Stimulated activated CD4-positive, alpha-beta T cell treated with anti-CD3 and anti-CD28 coated beads, Interleukin-1b, Interleukin-23, amount 100 ng/mL, for 1 hour (primary cell): ENCODE results near the gene NAA30.

Experiments used
- DNase-seq, 2 donors: peaks; one replicate each; pipeline ENCODE4 v3.0.0-alpha.2; 2020; ENCODE audit warnings: low read depth in 2 of 2

NAA30 gene

DNA sequence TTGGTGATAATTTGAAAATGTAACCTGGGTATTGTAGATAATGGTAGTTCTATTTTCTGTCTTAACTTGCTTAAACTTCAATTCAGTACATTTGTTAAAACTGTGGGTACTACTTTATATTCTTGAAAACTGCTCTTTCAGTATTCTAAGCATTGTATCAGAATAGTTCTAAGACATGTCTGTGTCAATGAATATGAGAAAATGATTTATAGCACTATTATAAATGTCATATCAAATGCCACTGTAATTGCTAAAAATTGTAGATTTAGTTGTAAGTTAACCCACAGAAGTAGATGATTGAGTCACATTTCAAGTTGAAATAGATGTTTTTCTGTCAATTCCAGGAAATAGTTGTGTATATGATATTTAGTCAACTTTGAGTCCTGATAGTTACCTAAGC, 2.4 kb downstream of the NAA30 start:
- DNase-seq = no peak

GRCh38 chr14:57400556-57401494, 10.4 kb downstream of the NAA30 start:
- no peak for DNase-seq

DNA sequence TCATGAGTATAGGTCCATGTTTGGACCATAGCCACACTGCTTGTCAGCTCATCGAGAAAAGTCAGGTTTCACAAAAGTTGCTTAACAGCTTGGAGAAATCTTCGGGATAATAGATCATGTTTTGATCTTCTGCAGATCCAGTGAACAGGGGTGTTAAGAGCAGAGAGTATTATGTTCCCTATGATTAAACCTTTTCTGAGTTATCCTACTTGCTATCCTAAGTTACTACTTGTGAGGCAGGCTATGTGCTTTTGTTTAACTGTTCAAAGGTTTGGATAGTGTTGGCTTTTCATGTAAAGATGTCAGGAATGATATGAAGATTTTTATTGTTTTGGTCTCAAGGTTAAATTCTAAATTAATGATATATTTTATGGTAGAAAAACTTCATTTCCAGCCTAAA, 11.1 kb downstream of the NAA30 start:
- no peak for DNase-seq

DNA sequence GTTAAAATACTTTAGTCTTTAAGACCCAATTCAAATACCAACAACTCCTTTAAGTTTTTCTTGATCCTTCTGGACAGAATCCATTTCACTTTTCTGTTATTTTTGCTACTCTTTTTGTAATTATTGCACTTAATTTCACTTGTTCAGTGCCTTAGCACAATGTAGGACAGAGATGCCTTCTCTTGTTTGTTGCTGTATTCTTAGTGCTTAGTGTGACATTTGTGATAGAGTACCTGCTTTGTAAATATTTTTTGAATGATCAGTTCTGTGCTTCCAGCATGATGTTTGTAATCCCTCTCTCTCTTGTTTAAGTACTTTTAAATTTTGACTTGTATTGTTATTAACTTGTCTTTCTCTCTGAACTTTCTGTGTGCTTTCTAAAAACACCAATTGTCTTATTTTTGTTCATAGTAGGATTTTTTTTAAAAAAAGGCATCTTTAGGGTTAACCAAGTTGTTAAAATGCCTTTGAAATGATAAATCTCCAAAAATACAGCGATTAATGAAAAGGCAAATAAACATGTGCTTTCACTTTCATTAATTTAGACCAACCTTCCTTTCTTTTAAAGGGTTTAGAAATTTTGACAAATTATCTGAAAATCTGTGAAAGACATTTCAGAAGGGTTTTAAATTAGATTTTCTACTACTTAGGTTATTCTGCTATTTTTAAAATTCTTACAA, 11.9 kb downstream of the NAA30 start:
- no peak for DNase-seq

DNA sequence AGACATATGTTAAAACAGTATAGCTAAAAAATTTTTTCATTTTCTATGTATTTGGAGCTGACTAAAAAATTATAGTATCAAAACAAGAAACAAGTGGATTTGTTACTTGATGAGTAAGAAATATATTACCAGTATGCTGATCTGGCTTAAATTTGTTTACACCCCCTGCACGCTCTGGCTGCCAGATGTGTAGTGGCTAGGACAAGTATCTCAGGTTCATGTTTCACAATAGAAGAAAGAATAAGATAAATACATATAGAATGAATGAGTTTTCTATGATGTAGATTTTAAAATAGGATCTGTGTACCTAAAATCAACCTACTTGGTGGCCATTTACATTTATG, 13.1 kb downstream of the NAA30 start:
- DNase-seq = no peak

DNA sequence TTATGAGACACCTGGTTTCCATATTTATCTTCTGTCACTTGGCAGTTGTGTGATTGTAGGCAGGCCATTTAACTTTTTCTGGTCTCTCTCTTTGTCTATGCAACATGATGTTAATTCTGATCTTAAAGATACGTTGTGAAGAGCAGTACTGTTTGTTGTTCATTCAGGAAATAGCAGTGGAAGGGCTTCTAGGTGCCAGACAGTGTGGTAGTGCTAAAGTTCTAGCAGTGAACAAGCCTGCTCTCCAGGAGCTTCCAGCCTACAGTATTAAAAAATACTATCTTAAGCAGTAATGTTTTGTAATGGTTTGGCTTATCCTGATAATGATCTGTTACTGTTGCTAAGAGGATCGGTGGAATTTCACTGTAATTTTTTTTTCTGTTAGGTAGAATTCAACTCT, 15.2 kb downstream of the NAA30 start:
- no peak for DNase-seq

DNA sequence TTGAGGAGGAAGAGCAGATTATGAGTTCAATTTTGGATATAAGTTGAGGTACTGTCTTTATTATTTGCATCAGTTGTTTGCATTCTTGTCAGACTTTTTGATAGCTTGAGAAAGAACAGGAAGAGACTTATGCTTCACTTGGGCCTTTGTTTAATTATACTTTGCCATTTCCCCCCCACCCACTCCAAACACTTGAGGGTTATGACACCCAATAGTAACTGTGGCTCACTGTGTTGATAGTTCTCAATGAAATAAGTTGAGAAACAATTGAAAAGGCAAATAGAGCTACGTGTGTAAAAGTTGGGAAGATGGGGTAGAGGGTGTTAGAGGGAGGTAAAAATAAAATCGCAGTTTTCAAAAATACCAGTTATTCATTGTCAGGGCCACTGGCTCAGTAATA, 17.7 kb downstream of the NAA30 start:
- DNase-seq = no peak

DNA sequence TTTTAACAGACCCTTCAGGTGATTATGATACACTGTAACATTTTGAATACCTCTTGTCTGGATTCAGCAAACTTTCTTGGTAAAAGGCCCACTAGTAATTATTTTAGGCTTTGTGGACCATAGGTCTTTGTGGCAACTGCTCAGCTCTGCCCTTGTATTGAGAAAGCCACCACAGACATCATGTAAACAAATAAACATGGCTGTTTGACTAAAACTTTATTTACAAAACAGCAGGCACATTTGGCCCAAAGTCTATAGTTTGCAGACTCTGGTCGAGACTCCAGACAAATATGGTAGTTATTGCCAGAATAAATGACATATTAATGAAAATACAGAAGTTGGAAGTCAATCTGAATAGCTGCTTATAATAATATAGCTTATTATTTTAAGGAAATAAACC, 18.2 kb downstream of the NAA30 start:
- DNase-seq = no peak

DNA sequence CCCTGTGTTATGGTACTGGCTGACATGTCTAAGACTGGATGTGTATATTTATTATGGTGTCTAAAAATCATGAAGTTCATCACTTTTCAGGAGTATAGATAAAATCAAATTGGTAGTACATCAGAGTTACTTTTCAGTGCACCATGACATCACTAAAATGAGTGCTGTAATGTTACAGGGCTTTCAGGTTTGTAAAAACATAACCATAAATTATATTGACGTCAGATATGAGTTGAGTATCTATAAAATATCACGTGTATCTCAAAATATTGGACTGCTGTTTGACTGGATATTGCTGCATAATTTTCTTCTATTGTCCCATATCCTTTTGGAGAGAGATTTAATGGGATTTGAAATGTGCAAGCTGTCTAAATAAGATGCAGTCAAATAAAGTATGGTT, 22.0 kb downstream of the NAA30 start:
- no peak for DNase-seq

- DNase-seq = no peak
Measured at GRCh38 chr14:57413849-57414248, 23.5 kb downstream of the NAA30 start.

GRCh38 chr14:57417228-57417627, 26.8 kb downstream of the NAA30 start:
- no peak for DNase-seq

- DNase-seq = no peak
Measured at GRCh38 chr14:57418999-57419398, 28.6 kb downstream of the NAA30 start.

DNA sequence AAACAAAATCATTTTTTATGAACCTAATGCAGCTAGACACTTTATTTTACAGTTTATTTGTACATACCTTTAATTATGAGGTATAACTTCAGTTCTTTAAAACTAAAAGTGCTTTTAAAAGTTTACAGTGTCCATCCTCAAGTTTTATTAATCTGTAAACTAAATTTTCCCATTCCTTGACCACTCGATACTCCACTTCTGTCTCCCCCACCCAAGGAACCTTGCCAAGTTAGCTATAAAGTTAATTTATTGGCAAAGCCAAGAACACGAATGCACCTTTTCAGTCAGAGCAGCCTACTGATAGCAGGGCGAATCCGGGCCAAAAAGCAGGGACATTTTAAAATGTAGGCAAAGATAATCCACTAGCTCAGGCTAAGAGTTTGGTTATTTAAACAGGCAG, 29.6 kb downstream of the NAA30 start:
- DNase-seq = no peak

DNA sequence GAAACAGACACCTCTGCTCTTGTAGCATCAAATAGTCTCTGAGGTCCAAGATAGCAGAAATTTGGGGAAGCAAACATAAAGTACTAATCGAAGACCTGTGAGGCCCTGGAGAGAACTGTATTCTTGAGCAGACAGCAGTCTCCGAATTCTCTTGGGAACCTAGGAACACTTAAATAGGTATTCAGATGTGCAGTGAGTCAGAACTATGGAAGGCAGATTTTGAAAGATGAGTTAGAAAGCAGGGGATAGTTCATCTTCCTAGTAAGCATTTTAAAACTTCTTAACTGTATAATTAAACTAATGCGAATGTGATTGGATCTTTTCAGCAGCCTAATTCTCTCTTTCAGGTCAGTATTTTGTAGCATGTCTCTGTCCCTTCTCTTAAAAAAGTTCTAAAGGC, 30.6 kb downstream of the NAA30 start:
- no peak for DNase-seq

- no peak for DNase-seq
Measured at GRCh38 chr14:57435923-57436322, 45.5 kb downstream of the NAA30 start.

GRCh38 chr14:57461777-57462320, 71.5 kb downstream of the NAA30 start:
- DNase-seq = no peak

DNA sequence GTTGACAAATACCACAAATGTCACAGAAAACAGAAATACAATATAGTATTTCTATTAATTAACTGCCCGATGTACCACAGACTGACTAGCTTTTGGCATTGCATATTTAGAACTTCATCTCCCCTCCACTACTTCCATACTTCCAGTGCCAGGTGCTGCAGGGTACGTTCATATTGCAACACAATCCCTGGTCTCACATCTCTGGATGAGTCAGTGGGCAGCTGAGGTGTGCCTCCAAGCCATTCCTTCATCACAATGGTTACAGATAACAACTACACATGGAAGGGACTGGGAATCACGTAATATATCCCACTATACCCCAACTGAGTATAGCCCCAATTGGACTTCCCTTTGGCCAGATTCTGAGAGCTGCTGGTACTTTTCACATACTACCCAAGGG, 72.2 kb downstream of the NAA30 start:
- DNase-seq = no peak

DNA sequence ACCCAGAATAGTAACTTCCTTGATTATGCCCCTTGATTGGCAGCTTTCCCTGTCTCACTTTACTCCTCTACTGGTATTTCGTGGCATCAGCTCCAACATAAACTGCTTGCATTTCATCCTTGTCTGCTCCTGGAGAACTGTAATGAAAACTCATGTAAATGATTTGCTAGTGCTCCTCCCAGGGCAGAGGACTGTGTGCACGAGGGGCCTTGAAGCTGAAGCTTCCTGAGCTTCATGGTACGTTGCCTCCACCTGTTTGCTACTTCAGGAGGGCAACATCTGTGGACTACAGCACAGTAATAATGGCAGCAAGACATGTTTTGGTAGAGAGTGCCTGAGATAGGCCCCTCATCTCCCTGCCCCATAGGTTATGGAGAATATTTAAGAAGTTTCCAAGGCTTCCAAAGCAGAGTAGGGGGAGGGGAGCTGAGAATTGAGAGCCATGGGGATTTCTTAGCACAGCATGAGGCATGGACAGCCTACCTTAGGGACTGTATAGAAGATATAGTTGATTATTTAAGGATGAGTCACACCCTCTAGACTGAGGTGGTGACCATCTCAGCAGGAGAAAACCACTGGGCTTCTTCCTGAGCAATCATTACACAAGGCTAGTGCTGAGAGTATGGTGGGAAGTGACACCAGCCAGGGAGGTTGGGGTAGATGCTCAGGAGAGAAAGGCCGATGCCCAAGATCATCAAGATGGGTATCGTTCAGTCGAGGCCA, 73.8 kb downstream of the NAA30 start:
- DNase-seq = no peak
